Suprapubic skin (tissue), 4 donors: Measurements from ENCODE around the gene PAFAH1B1. TPM values are rescaled to one million over a fixed set of nuclear protein-coding genes. Genes with fewer than 3 reads are reported as not detected.

Experiments used
- DNase-seq, 2 donors: peaks; one replicate each; pipeline ENCODE4 v3.0.0-alpha.2; 2019; ENCODE audit warnings: low spot score in 2 of 2
- H3K27ac ChIP-seq: fragments of 200-600 bp; sonication (generic); one replicate; pipeline ENCODE4 v1.5.1; 2019
- H3K27me3 ChIP-seq: fragments of 200-600 bp; sonication (generic); one replicate; pipeline ENCODE4 v1.5.1; 2019
- H3K36me3 ChIP-seq: fragments of 200-600 bp; sonication (generic); one replicate; pipeline ENCODE4 v1.5.1; 2019
- H3K4me1 ChIP-seq: fragments of 200-600 bp; sonication (generic); one replicate; pipeline ENCODE4 v1.5.1; 2019
- H3K4me3 ChIP-seq: fragments of 200-600 bp; sonication (generic); one replicate; pipeline ENCODE4 v1.5.1; 2019; ENCODE audit warnings: mild to moderate bottlenecking
- H3K9me3 ChIP-seq: fragments of 200-600 bp; sonication (generic); one replicate; pipeline ENCODE4 v1.5.1; 2019
- CTCF ChIP-seq, 2 donors: fragments of 200-600 bp in 1 of 2; fragments of 450-650 bp in 1 of 2; sonication (generic) in 1 of 2; IDR thresholded peaks; one replicate each; pipeline ENCODE4 v1.5.1; 2016 to 2019; ENCODE audit warnings: antibody characterized with exemption in 2 of 2, mild to moderate bottlenecking in 1 of 2, moderate library complexity in 1 of 2
- EP300 ChIP-seq: sonication (generic); formaldehyde crosslinking; IDR thresholded peaks from one replicate; pipeline ENCODE4 v1.6.1; 2017; ENCODE audit warnings: antibody characterized with exemption
- POLR2A ChIP-seq, 2 donors: fragments of 450-650 bp; IDR thresholded peaks; one replicate each; pipeline ENCODE4 v1.6.1; 2017; ENCODE audit warnings: antibody characterized with exemption in 2 of 2, mild to moderate bottlenecking in 2 of 2, moderate library complexity in 2 of 2
- POLR2AphosphoS5 ChIP-seq, 3 donors: sonication (generic); formaldehyde crosslinking; IDR thresholded peaks; one replicate each; pipeline ENCODE4 v1.6.1; 2017; ENCODE audit warnings: antibody characterized with exemption in 3 of 3
- WGBS: methylation state at CpG from one replicate; pipeline ENCODE4 v1.1.5; 2018; 5-methylcytosine and 5-hydroxymethylcytosine counted together
- total RNA-seq, 4 donors: library from RNA; depleted of rRNA; stranded (reverse); fragments of >200 nt; gene quantifications; one replicate each; pipeline ENCODE4 v1.1.0, GENCODE V29; 2016

Gene PAFAH1B1
- total RNA-seq, 4 donors from 2014 or later, result 97.4 to 283 (median 125) TPM

- TF ChIP-seq POLR2AphosphoS5 (IDR thresholded peaks at IDR 0.05), result no peak
- no peak for TF ChIP-seq EP300
- TF ChIP-seq CTCF (IDR thresholded peaks at IDR 0.05), result no peak
- TF ChIP-seq POLR2A (IDR thresholded peaks at IDR 0.05), result no peak
- Histone ChIP-seq H3K27me3 (peaks cover 10% of the 10 kb centered on the region), H3K4me1 (no peaks in the 10 kb centered on the region), H3K9me3 (no peaks in the 10 kb centered on the region), H3K27ac (no peak overlapping the region), H3K36me3 (no peaks in the 10 kb centered on the region), H3K4me3 (no peak overlapping the region)
- no peak for DNase-seq
- 76% methylated on average over 10 of the region's 10 CpGs for WGBS
These were observed 141.5 kb downstream of the PAFAH1B1 start for GRCh38 chr17:2734939-2735338.

Other genes with a start within 250 kb of the PAFAH1B1 start
- gene MNT, start 192.6 kb upstream of the PAFAH1B1 start, total RNA-seq, result 10 to 100 TPM; 20.9 to 50.0 (median 44.1) TPM
- 10 to 100 TPM; 30.8 to 53.3 (median 35.9) TPM for gene METTL16, start 81.8 kb upstream of the PAFAH1B1 start, total RNA-seq
- gene CLUH, start 118.1 kb downstream of the PAFAH1B1 start, total RNA-seq, result 100 to 1,000 TPM; 120 to 291 (median 151) TPM
- gene CCDC92B, start 156.0 kb downstream of the PAFAH1B1 start, total RNA-seq, result 1 to 10 TPM in 2 of 4 donors, under 1 TPM in 2; 0.42 to 1.6 (median 0.84) TPM
- gene RAP1GAP2, start 202.8 kb downstream of the PAFAH1B1 start, total RNA-seq, result 10 to 100 TPM; 10.8 to 18.3 (median 12.6) TPM